HG02943 (cell line): ENCODE measurements around the gene TMEM150C.
"Not testable (repeated sequence)": the region's sequence is repeated elsewhere in the genome, so short reads cannot be mapped to it uniquely, and the experiment has no call there.

Experiments used
- ATAC-seq: cut with Tn5 transposase; IDR thresholded peaks from one replicate; pipeline ENCODE4 v1.9.1; 2021; ENCODE audit warnings: mild to moderate bottlenecking, low read depth, moderate library complexity; ENCODE audit not compliant: unreplicated experiment

The TMEM150C gene

DNA sequence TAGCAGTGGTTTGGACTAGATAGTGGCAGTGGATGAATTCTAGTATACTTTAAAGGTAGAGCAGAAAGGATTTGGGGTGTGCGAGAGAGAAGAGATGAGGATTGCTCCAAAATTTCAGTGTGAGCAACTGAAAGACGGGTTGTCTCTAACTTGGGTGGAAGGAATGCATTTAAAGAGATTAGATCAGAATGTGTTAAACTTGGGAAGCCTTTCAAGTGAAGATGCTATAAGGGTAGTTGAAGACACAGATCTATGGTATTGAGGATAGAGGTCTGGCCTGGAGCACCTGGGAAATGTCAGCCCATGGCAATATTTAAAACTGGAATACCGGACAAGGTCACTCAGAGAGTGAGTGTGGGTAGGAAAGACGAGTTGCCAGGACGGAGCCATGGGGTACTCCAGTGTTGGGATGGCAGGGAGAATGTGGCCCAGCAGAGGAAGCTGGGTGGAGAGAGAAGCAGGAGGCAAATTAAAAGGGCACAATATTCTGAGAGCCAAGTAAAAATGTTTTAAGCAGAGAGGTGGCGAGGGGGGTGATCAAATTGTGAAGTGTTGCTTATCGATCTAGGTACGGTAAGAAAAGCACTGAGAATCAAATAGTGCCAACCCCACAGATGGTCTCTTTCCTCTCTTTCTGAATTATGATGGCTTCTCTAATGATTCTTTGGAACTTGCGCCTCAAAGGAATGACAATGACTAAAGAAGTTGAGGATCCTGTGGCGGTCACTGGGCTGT is 80.8 kb downstream of the TMEM150C start:
- ATAC-seq, result no peak

DNA sequence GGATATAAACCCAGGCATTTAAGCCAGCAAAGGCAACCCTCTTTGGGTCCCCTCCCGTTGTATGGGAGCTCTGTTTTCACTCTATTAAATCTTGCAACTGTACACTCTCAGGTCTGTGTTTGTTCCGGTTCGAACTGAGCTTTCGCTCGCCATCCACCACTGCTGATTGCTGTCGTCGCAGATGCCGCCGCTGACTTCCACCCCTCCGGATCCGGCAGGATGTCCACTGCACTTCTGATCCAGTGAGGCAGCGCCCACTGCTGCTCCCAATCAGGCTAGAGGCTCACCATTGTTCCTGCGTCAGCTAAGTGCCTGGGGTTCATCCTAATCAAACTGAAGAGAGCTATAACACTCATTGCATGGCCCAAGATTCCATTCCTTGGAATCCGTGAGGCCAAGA is 82.2 kb downstream of the TMEM150C start:
- no peak for ATAC-seq

- not testable (repeated sequence) for ATAC-seq
Measured at GRCh38 chr4:82477469-82477868, 84.3 kb downstream of the TMEM150C start.

DNA sequence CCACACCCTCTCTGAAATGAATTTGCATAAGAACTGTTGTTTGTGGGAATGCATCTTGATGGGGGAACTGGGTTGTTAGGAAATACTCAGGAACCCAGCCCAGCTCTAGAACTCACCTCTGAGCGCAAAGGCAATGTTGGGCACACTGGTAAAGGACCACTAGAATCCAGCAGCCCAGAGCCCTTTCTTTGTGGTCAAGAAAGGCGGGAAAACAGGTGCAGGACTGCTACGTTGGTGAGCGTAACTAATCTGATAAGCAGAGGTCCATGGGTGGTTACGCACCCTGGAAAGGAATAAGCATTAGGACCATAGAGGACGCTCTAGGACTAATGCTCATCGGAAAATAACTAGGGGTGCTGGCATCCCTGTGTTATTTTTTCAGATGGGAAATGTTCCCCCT is 85.9 kb downstream of the TMEM150C start:
- ATAC-seq, result not testable (repeated sequence)

DNA sequence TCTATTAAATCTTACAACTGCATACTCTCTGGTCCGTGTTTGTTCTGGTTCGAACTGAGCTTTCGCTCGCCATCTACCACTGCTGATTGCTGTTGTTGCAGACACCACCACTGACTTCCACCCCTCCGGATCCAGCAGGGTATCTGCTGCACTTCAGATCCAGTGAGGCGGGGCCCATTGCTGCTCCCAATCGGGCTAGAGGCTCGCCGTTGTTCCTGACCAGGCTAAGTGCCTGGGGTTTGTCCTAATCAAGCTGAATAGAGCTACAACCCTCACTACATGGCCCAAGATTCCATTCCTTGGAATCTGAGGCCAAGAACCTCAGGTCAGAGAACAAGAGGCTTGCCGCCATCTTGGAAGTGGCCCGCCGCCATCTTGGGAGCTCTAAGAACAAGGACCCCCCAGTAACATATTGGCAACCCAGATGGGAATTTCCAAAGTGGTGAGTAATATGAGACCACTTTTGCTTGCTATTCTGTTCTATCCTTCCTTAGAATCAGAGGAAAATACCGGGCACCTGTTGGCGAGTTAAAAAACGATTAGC is 88.1 kb downstream of the TMEM150C start:
- no peak for ATAC-seq

DNA sequence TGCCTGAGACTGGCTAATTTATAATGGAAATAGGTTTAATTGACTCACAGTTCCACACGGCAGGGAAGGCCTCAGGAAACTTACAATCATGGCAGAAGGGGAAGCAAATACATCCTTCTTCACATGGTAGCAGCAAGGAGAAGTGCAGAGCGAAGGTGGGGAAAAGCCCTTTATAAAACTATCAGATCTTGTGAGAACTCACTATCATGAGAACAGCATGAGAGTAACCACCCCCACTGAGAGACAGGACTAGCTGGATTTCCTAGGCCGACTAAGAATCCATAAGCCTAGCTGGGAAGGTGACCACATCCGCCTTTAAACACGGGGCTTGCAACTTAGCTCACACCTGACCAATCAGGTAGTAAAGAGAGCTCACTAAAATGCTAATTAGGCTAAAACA is 88.7 kb downstream of the TMEM150C start:
- ATAC-seq, result not testable (repeated sequence)

DNA sequence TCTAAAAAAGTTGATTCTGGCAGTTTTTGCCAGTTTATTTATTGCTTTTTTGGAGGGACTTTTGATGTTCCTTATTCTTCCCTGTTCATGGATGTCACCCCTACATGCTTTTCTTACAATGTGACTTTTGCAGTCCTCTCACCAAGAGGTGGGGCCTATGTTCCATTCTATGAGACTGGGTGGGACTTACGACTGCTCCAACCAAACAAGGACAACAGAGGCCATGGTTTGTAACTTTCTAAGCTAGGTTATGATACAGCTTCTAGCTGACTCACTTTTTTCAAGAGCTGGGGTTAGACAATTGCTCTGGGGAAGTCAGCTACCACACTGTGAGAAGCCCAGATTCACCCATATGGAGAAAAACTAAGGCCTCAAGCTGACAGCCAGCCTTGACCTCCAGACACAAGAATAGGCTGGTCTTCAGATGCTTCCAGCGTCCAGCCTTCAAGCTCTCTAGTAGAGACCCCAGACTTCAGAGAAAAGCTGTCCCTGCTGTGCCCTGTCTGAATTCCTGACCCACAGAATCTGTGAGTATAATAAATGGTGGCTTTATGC is 91.9 kb downstream of the TMEM150C start:
- no peak for ATAC-seq

- no peak for ATAC-seq
Measured at GRCh38 chr4:82467471-82467870, 94.3 kb downstream of the TMEM150C start.

GRCh38 chr4:82463221-82463620 is 98.6 kb downstream of the TMEM150C start:
- no peak for ATAC-seq

DNA sequence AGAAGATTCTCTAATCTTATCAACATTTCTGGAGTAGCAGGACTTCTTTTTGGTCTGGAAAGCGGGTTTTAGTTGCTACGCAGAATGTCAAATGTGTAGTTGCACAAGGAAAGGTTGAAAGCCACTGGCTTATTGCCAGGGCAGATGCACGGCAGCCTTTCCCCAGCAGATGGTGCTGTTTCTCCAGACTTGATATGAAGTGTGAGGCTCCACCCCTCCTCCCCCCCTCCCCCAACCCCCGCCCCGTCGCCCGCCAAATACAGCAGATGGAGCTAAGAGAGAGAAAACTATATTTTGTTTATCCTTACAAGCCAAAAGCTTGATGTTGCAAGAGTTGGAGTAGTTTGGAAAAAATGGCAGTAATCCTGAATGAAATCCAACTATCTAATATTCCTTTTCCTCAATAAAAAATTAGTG is 99.4 kb downstream of the TMEM150C start:
- peak; percentile 73 for ATAC-seq

- no peak for ATAC-seq
Measured at GRCh38 chr4:82461710-82462109, 100.1 kb downstream of the TMEM150C start.

GRCh38 chr4:82458729-82459128 is 103.1 kb downstream of the TMEM150C start:
- ATAC-seq, result no peak

- ATAC-seq, result no peak
Measured at GRCh38 chr4:82457266-82457665, 104.5 kb downstream of the TMEM150C start.

- no peak for ATAC-seq
Measured at GRCh38 chr4:82452026-82452425, 109.8 kb downstream of the TMEM150C start.

- ATAC-seq, result no peak
Measured at GRCh38 chr4:82450966-82451755, 110.6 kb downstream of the TMEM150C start.

GRCh38 chr4:82447886-82448285 is 113.9 kb downstream of the TMEM150C start:
- no peak for ATAC-seq

- no peak for ATAC-seq
Measured at GRCh38 chr4:82439088-82439487, 122.7 kb downstream of the TMEM150C start.

- ATAC-seq, result no peak
Measured at GRCh38 chr4:82437285-82438005, 124.3 kb downstream of the TMEM150C start.

DNA sequence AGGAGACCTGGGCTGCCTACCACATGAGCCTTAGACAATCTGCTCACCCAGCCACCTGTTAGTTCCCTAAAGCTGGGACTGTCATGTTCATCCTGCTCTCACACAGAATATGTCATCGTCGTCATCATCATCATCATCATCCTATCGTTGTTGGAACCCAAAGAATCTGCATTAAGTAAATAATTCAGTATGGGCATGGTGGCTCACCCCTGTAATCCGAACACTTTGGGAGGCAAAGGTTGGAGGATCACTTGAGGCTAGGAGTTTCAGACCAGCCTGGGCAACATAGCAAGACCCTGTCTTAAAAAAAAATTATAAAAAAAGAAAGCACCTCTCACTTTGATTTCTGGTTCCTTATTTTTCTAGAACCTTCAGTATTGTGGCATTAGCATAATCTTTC is 125.0 kb downstream of the TMEM150C start:
- no peak for ATAC-seq

DNA sequence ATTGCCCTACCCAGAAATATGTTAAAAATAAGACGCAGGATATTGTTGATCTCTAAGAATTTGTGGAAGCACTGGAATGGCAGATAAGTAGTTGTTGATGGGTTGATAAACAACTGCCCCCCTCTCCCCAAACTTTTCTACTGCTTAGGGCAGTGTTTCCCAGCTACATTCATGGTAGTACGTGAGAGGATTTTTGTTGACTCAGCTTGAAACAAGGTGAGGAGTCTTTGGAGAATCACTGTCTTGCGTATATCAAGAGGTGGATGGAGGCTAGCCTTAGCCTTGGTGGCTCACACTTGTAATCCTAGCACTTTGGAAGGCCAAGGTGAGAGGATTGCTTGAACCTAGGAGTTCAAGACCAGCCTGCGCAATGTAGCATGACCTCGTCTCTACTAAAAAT is 125.7 kb downstream of the TMEM150C start:
- ATAC-seq, result no peak

- no peak for ATAC-seq
Measured at GRCh38 chr4:82434949-82435348, 126.8 kb downstream of the TMEM150C start.
